BLaER1 treated with 17β-estradiol and CSF1 and Interleukin-3, amounts not matched to agents 10 nM and 100 nM (cell line): ENCODE results near the gene ATRNL1.
"Not testable (repeated sequence)": the region's sequence is repeated elsewhere in the genome, so short reads cannot be mapped to it uniquely, and the experiment has no call there.

Source experiments
- H3K27ac ChIP-seq, 11 experiments: shearing (Covaris generic); formaldehyde crosslinking; 2 replicates each; pipeline ENCODE4 v1.8.1; 2022
- H3K27me3 ChIP-seq, 11 experiments: shearing (Covaris generic); formaldehyde crosslinking; 2 replicates each; pipeline ENCODE4 v1.8.1; 2022
- H3K36me3 ChIP-seq, 11 experiments: shearing (Covaris generic); formaldehyde crosslinking; 2 replicates each; pipeline ENCODE4 v1.8.1; 2022
- H3K4me1 ChIP-seq, 10 experiments: shearing (Covaris generic); formaldehyde crosslinking; 2 replicates each; pipeline ENCODE4 v1.8.1; 2022
- H3K4me2 ChIP-seq, 11 experiments: shearing (Covaris generic); formaldehyde crosslinking; 2 replicates each; pipeline ENCODE4 v1.8.1; 2022
- H3K4me3 ChIP-seq, 10 experiments: shearing (Covaris generic); formaldehyde crosslinking; 2 replicates each; pipeline ENCODE4 v1.8.1; 2022
- H3K9ac ChIP-seq, 11 experiments: shearing (Covaris generic); formaldehyde crosslinking; 2 replicates each; pipeline ENCODE4 v1.8.1; 2022
- H3K9me3 ChIP-seq, 11 experiments: shearing (Covaris generic); formaldehyde crosslinking; replicated peaks in 1 of 11; 2 replicates each; pipeline ENCODE4 v1.8.1; 2022
- H4K20me1 ChIP-seq, 11 experiments: shearing (Covaris generic); formaldehyde crosslinking; 2 replicates each; pipeline ENCODE4 v1.8.1; 2022
- Cebpa-rat ChIP-seq, 11 experiments: shearing (Covaris generic); IDR thresholded peaks; 2 replicates each; pipeline ENCODE4 v1.8.1; 2022

Gene ATRNL1

GRCh38 chr10:115503546-115503945 is 410.4 kb downstream of the ATRNL1 start:
- no peak overlapping the region for H3K27ac ChIP-seq
- no peaks in the 10 kb centered on the region for H3K27me3 ChIP-seq
- H3K4me1 ChIP-seq = no peaks in the 10 kb centered on the region
- H4K20me1 ChIP-seq = no peaks in the 10 kb centered on the region
- H3K9ac ChIP-seq = no peak overlapping the region
- peaks cover 0 to 6% (median 0%) of the 10 kb centered on the region in 11 experiments; a peak in 2 of 22 replicates for H3K36me3 ChIP-seq
- H3K4me3 ChIP-seq = no peak overlapping the region; a peak in 1 of 20 replicates
- TF ChIP-seq Cebpa-rat (IDR thresholded peaks at IDR 0.05) = no peak
- H3K9me3 ChIP-seq = peaks cover 22 to 45% (median 31%) of the 10 kb centered on the region in 11 experiments
- H3K4me2 ChIP-seq = no peak overlapping the region

- H3K4me1 ChIP-seq = peaks cover 0 to 10% (median 0%) of the 10 kb centered on the region in 10 experiments; a peak in 6 of 20 replicates
- H3K9me3 ChIP-seq = no peaks in the 10 kb centered on the region
- no peaks in the 10 kb centered on the region for H3K27me3 ChIP-seq
- H3K4me2 ChIP-seq = peak overlapping the region in 1 of 11 experiments; percentile 29; a peak in 2 of 22 replicates
- H4K20me1 ChIP-seq = no peaks in the 10 kb centered on the region
- H3K27ac ChIP-seq = no peak overlapping the region
- no peaks in the 10 kb centered on the region for H3K36me3 ChIP-seq
- no peak overlapping the region for H3K9ac ChIP-seq
- peak in 2 of 11 experiments; percentile 66 to 69; a peak in 4 of 22 replicates for TF ChIP-seq Cebpa-rat (IDR thresholded peaks at IDR 0.05)
- no peak overlapping the region for H3K4me3 ChIP-seq
Observed at GRCh38 chr10:115514895-115515294, 421.7 kb downstream of the ATRNL1 start.

GRCh38 chr10:115525141-115525540 is 432.0 kb downstream of the ATRNL1 start:
- no peak for TF ChIP-seq Cebpa-rat (IDR thresholded peaks at IDR 0.05)
- H3K4me2 ChIP-seq = no peak overlapping the region

GRCh38 chr10:115527682-115528081 is 434.5 kb downstream of the ATRNL1 start:
- H3K4me2 ChIP-seq, H3K4me1 ChIP-seq, H3K27ac ChIP-seq, H3K4me3 ChIP-seq, H3K9ac ChIP-seq, H4K20me1 ChIP-seq, H3K36me3 ChIP-seq, H3K27me3 ChIP-seq: not testable (repeated sequence)
- H3K9me3 ChIP-seq = peaks cover 0 to 19% (median 4%) of the 10 kb centered on the region in 11 experiments; a peak in 6 of 22 replicates

More at GRCh38 chr10:115525141-115525540, 432.0 kb downstream of the ATRNL1 start:
- Histone ChIP-seq H4K20me1 (no peaks in the 10 kb centered on the region), H3K36me3 (no peaks in the 10 kb centered on the region), H3K4me3 (no peak overlapping the region), H3K27ac (no peak overlapping the region), H3K4me1 (no peaks in the 10 kb centered on the region), H3K9ac (no peak overlapping the region), H3K27me3 (no peaks in the 10 kb centered on the region), H3K9me3 (peaks cover 0 to 19% (median 4%) of the 10 kb centered on the region in 11 experiments; a peak in 6 of 22 replicates)

GRCh38 chr10:115536401-115536800 is 443.2 kb downstream of the ATRNL1 start:
- H3K27me3 ChIP-seq, H3K9ac ChIP-seq, H3K36me3 ChIP-seq, H3K27ac ChIP-seq, H3K4me1 ChIP-seq, H4K20me1 ChIP-seq, H3K4me3 ChIP-seq, H3K4me2 ChIP-seq: not testable (repeated sequence)
- peaks cover 9 to 13% (median 12%) of the 10 kb centered on the region in 11 experiments; a peak in 19 of 22 replicates for H3K9me3 ChIP-seq

- H4K20me1 ChIP-seq = no peaks in the 10 kb centered on the region
- peaks cover 9 to 16% (median 12%) of the 10 kb centered on the region in 11 experiments; a peak in 19 of 22 replicates for H3K9me3 ChIP-seq
- H3K9ac ChIP-seq = no peak overlapping the region
- no peak overlapping the region for H3K27ac ChIP-seq
- no peak overlapping the region for H3K4me2 ChIP-seq
- TF ChIP-seq Cebpa-rat (IDR thresholded peaks at IDR 0.05) = no peak
- no peak overlapping the region for H3K4me3 ChIP-seq
- no peaks in the 10 kb centered on the region for H3K36me3 ChIP-seq
- H3K4me1 ChIP-seq = no peaks in the 10 kb centered on the region
- no peaks in the 10 kb centered on the region for H3K27me3 ChIP-seq
Observed at GRCh38 chr10:115539142-115539762, 446.1 kb downstream of the ATRNL1 start.

GRCh38 chr10:115555887-115556402 is 462.8 kb downstream of the ATRNL1 start:
- Histone ChIP-seq H4K20me1 (no peaks in the 10 kb centered on the region), H3K36me3 (no peaks in the 10 kb centered on the region), H3K4me2 (no peak overlapping the region), H3K4me3 (no peak overlapping the region), H3K27me3 (no peaks in the 10 kb centered on the region), H3K4me1 (no peaks in the 10 kb centered on the region), H3K9ac (no peak overlapping the region), H3K27ac (no peak overlapping the region), H3K9me3 (no peaks in the 10 kb centered on the region)
- TF ChIP-seq Cebpa-rat (IDR thresholded peaks at IDR 0.05) = no peak

GRCh38 chr10:115558252-115558651 is 465.1 kb downstream of the ATRNL1 start:
- H3K9me3 ChIP-seq = no peaks in the 10 kb centered on the region
- no peak overlapping the region for H3K27ac ChIP-seq
- no peaks in the 10 kb centered on the region for H3K36me3 ChIP-seq
- H3K9ac ChIP-seq = no peak overlapping the region
- no peaks in the 10 kb centered on the region for H4K20me1 ChIP-seq
- H3K4me3 ChIP-seq = no peak overlapping the region
- H3K4me1 ChIP-seq = 0 out of 20 replicates have a peak, but pooled peaks cover 0 to 5% (median 0%) of the 10 kb centered on the region in 10 experiments
- no peak overlapping the region for H3K4me2 ChIP-seq
- TF ChIP-seq Cebpa-rat (IDR thresholded peaks at IDR 0.05) = no peak
- H3K27me3 ChIP-seq = no peaks in the 10 kb centered on the region

- no peaks in the 10 kb centered on the region for H3K36me3 ChIP-seq
- H3K27me3 ChIP-seq = no peaks in the 10 kb centered on the region
- H3K4me3 ChIP-seq = no peak overlapping the region
- no peak overlapping the region for H3K27ac ChIP-seq
- no peaks in the 10 kb centered on the region for H3K9me3 ChIP-seq
- H4K20me1 ChIP-seq = no peaks in the 10 kb centered on the region
- H3K4me1 ChIP-seq = 0 out of 20 replicates have a peak, but pooled peaks cover 0 to 5% (median 0%) of the 10 kb centered on the region in 10 experiments
- no peak overlapping the region for H3K4me2 ChIP-seq
- H3K9ac ChIP-seq = no peak overlapping the region
- TF ChIP-seq Cebpa-rat (IDR thresholded peaks at IDR 0.05) = no peak
Observed at GRCh38 chr10:115566867-115567266, 473.7 kb downstream of the ATRNL1 start.
